K562 (cell line): ENCODE measurements around the gene HIRIP3. TPM values are rescaled to one million over a fixed set of nuclear protein-coding genes. Genes with fewer than 3 reads are reported as not detected.
A peak's percentile ranks its signal among the peaks of the same experiment; 100 is the strongest.

Experiments
- ATF3 ChIP-seq, 2 experiments: fragments of 450-650 bp in 1 of 2; sonication (generic) in 1 of 2; formaldehyde crosslinking in 1 of 2; IDR thresholded peaks in 1 of 2; conservative IDR thresholded peaks in 1 of 2; 2 replicates each; pipeline versions ENCODE4 v1.6.1 to v1.8.1; 2016 to 2023; ENCODE audit warnings: mild to moderate bottlenecking in 2 of 2, moderate library complexity in 2 of 2, inconsistent platforms in 1 of 2, missing genetic modification reagents in 1 of 2
- ATF4 ChIP-seq: fragments of 450-650 bp; formaldehyde crosslinking; IDR thresholded peaks from 2 replicates; pipeline ENCODE4 v1.4.0; 2022; ENCODE audit warnings: mild to moderate bottlenecking, moderate library complexity
- CBX8 ChIP-seq: fragments of 200-600 bp; sonication (generic); IDR thresholded peaks from 2 replicates; pipeline ENCODE4 v1.6.1; 2012; ENCODE audit warnings: borderline replicate concordance, mixed run types, low read depth, mild to moderate bottlenecking, moderate library complexity, mixed read lengths, low read length, control low read depth, inconsistent platforms; ENCODE audit not compliant: poor library complexity, severe bottlenecking; ENCODE audit errors: extremely low read depth
- CREM ChIP-seq: IDR thresholded peaks from 2 replicates; pipeline ENCODE4 v1.6.1; 2014; ENCODE audit warnings: antibody characterized with exemption, low read depth
- KDM1A ChIP-seq, 2 experiments: fragments of 450-650 bp; IDR thresholded peaks; 2 replicates each; pipeline ENCODE4 v1.6.1; 2016; ENCODE audit warnings: mild to moderate bottlenecking in 2 of 2
- NFATC3 ChIP-seq: fragments of 450-650 bp; IDR thresholded peaks from 2 replicates; pipeline ENCODE4 v1.6.1; 2017; ENCODE audit warnings: mild to moderate bottlenecking
- PPARD ChIP-seq: fragments of 250-450 bp; sonication (Bioruptor Pico); IDR thresholded peaks from 2 replicates; pipeline ENCODE4 v1.8.0; 2022; ENCODE audit warnings: inconsistent platforms, mild to moderate bottlenecking, moderate library complexity
- PREB ChIP-seq: sonication (generic); formaldehyde crosslinking; IDR thresholded peaks from 2 replicates; pipeline ENCODE4 v1.8.1; 2023; ENCODE audit warnings: mild to moderate bottlenecking, missing genetic modification reagents
- RB1 ChIP-seq: fragments of 450-650 bp; IDR thresholded peaks from 2 replicates; pipeline ENCODE4 v1.6.1; 2017; ENCODE audit warnings: low read depth, mild to moderate bottlenecking
- RUNX1 ChIP-seq: sonication (generic); IDR thresholded peaks from 2 replicates; pipeline ENCODE4 v1.6.1; 2016; ENCODE audit warnings: antibody characterized with exemption, low read depth
- SOX6 ChIP-seq: fragments of 450-650 bp; IDR thresholded peaks from 2 replicates; pipeline ENCODE4 v1.6.1; 2014; ENCODE audit warnings: mild to moderate bottlenecking
- SRSF3 ChIP-seq: fragments of 200-400 bp; formaldehyde crosslinking; IDR thresholded peaks from 2 replicates; pipeline ENCODE4 v1.6.1; 2016; ENCODE audit warnings: mild to moderate bottlenecking, low read length, moderate library complexity; ENCODE audit not compliant: insufficient read depth
- ZNF143 ChIP-seq: sonication (generic); formaldehyde crosslinking; IDR thresholded peaks from 2 replicates; pipeline ENCODE4 v1.9.0; 2022; ENCODE audit warnings: mild to moderate bottlenecking, missing genetic modification reagents
- ZNF274 ChIP-seq: IDR thresholded peaks from 2 replicates; pipeline ENCODE4 v1.6.1; 2011; ENCODE audit warnings: low read depth, mild to moderate bottlenecking, low read length, moderate library complexity, borderline replicate concordance
- ZNF316 ChIP-seq: fragments of 450-650 bp; IDR thresholded peaks from 2 replicates; pipeline ENCODE4 v1.6.1; 2016
- ZSCAN29 ChIP-seq: fragments of 450-650 bp; IDR thresholded peaks from 2 replicates; pipeline ENCODE4 v1.6.1; 2017
- polyA plus RNA-seq, 8 experiments: library from polyadenylated mRNA; depleted of rRNA in 4 of 8; stranded (reverse) in 5 of 8; unstranded in 3 of 8; fragments of >200 nt; fragmentation: Nextera tagmentation in 2 of 8; fragmentation: Illumina TruSeq in 1 of 8; extraction: Ambion mirVana in 2 of 8; extraction: Trizol in 1 of 8; gene quantifications; 2 replicates each; pipeline versions ENCODE4 v1.2.1 to v1.2.3, GENCODE V29; 2011 to 2014; ENCODE audit warnings: inconsistent platforms in 1 of 8, missing spikeins in 1 of 8
- total RNA-seq, 7 experiments: library from RNA; depleted of rRNA in 6 of 7; stranded (reverse); fragments of >200 nt in 6 of 7; fragmentation: Illumina TruSeq in 2 of 7; extraction: Trizol in 2 of 7; gene quantifications; 2 replicates each; pipeline versions ENCODE4 v1.2.1 to v1.2.3, GENCODE V29; 2011 to 2021; ENCODE audit warnings: low replicate concordance in 1 of 7
- TF ChIP-seq, protein P1 (sequence below): fragments of 150-350 bp; conservative IDR thresholded peaks from 2 replicates; pipeline ENCODE4 v1.6.1; 2014; ENCODE audit warnings: low read length
- TF ChIP-seq, protein P2 (sequence below): sonication (generic); formaldehyde crosslinking; IDR thresholded peaks from 2 replicates; pipeline ENCODE4 v1.8.1; 2023; ENCODE audit warnings: mild to moderate bottlenecking, missing genetic modification reagents

The HIRIP3 gene
- total and polyA plus RNA-seq, 9 of the 15 experiments (the other 6 are each of a cell fraction or from before 2014, with no cell fraction given): 3.3 to 38.2 (median 18.2) TPM

DNA sequence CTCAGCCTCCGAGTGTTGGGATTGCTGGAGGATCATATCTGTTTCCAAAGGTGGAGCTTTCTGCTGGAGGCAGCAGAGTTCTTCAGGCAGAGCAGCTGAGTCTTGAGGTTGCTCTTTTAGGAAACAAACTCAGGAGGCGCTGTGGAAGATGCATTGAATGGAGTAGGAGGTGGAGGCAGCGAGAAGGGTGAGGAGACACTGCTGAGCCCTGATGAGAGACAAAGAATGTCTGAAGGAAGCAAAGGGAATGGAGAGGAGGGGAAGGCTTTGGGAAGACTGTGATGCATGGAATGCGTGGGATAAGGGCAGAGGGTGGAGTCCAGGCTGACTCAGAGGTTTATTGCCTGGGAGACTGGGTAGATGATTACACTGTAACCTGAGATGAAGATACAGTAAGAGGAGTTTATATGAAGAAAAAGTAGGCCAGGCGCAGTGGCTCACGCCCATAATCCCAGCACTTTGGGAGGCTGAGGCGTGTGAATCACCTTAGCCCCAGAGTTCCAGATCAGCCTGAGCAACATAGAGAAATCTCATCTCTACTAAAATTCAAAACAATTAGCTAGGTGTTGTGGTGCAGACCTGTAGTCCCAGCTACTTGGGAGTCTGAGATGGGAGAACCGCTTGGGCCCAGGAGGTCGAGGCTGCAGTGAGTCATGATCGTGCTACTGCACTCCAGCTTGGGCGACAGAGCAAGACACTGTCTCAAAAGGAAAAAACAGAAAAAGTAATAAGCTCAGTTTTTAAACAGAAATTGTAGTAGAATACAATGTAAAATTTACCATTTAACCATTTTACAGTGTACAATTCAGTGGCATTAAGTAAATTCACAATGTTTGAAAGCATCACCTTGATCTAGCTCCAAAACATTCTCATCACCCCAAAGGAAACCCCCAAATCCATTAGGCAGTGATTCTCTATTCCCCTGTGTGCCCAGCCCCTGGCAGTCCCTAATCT is 51.3 kb downstream of the HIRIP3 start (continued):
- TF ChIP-seq NFATC3 (no peak), PPARD (CRISPR knock-in tag) (no peak), ZNF274 (no peak), PREB (CRISPR knock-in tag) (no peak), SRSF3 (no peak), ZNF316 (peak; percentile 53), ZNF143 (CRISPR knock-in tag) (no peak), RB1 (no peak), RUNX1 (no peak), CBX8 (no peak), CREM (peak; percentile 62), ATF4 (CRISPR knock-in tag) (no peak), SOX6 (no peak), ATF3 (IDR thresholded peaks at IDR 0.05) (peak; percentile 84), ATF3 (CRISPR knock-in tag; conservative IDR thresholded peaks at IDR 0.05) (0 out of 2 replicates have a peak, but pooled peaks have one; percentile 43), KDM1A (IDR thresholded peaks at IDR 0.05) (no peak), ZSCAN29 (no peak)
- TF ChIP-seq, protein P1, sequence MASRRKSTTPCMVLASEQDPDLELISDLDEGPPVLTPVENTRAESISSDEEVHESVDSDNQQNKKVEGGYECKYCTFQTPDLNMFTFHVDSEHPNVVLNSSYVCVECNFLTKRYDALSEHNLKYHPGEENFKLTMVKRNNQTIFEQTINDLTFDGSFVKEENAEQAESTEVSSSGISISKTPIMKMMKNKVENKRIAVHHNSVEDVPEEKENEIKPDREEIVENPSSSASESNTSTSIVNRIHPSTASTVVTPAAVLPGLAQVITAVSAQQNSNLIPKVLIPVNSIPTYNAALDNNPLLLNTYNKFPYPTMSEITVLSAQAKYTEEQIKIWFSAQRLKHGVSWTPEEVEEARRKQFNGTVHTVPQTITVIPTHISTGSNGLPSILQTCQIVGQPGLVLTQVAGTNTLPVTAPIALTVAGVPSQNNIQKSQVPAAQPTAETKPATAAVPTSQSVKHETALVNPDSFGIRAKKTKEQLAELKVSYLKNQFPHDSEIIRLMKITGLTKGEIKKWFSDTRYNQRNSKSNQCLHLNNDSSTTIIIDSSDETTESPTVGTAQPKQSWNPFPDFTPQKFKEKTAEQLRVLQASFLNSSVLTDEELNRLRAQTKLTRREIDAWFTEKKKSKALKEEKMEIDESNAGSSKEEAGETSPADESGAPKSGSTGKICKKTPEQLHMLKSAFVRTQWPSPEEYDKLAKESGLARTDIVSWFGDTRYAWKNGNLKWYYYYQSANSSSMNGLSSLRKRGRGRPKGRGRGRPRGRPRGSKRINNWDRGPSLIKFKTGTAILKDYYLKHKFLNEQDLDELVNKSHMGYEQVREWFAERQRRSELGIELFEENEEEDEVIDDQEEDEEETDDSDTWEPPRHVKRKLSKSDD: no peak
- TF ChIP-seq, protein P2, sequence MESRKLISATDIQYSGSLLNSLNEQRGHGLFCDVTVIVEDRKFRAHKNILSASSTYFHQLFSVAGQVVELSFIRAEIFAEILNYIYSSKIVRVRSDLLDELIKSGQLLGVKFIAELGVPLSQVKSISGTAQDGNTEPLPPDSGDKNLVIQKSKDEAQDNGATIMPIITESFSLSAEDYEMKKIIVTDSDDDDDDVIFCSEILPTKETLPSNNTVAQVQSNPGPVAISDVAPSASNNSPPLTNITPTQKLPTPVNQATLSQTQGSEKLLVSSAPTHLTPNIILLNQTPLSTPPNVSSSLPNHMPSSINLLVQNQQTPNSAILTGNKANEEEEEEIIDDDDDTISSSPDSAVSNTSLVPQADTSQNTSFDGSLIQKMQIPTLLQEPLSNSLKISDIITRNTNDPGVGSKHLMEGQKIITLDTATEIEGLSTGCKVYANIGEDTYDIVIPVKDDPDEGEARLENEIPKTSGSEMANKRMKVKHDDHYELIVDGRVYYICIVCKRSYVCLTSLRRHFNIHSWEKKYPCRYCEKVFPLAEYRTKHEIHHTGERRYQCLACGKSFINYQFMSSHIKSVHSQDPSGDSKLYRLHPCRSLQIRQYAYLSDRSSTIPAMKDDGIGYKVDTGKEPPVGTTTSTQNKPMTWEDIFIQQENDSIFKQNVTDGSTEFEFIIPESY (CRISPR knock-in tag): no peak
